ENCODE measurements around the gene SMIM29. TPM values are rescaled to one million over a fixed set of nuclear protein-coding genes. Genes with fewer than 3 reads are reported as not detected.
A peak's percentile ranks its signal among the peaks of the same experiment; 100 is the strongest.

The SMIM29 gene
- total and polyA plus RNA-seq, 10 of the 15 experiments (the other 5 are each of a cell fraction or from before 2014, with no cell fraction given), result 7.1 to 30.0 (median 16.2) TPM

DNA sequence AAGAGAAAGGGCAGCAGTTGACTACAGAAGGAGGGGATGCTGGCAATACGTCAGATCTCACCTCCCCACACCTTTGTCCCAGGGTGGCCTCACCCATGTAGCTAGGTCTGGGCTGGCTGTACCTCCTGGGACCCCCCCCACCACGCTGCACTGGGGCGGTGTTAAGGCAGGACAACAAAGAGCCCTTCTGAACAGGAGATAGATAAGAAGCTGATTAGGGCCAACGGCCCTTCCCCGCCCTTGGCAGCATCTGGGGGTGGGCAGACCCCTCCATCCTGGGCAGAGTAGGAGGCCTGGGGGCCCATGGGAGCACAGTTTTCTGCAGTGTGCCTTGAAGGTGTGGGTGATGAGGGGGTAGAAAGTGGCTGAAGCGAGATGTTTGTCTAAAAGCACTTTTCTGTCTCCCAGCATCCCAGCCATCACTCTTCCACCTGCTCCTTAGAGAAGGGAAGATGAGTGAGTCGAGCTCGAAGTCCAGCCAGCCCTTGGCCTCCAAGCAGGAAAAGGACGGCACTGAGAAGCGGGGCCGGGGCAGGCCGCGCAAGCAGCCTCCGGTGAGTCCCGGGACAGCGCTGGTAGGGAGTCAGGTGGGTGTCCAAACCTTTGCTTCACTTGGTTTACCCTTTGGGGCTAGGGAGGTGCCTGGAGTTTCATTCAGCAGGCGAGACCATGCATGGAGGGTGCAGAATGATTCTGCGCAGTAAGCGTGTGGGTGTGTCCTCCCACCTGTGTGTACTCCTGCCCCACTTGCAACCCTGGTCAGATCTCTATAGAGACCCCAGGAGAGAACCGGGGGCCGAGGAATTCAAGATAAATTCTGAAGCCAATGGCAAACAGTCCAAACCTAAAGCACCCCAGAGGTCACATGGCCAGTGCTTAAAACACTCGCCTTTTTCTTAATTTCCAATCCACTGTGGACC is 8.2 kb downstream of the SMIM29 start:
- intact Hi-C loops (cut with micrococcal nuclease; ENCODE audit: unreplicated experiment), result no loop called here
- peaks cover 5% of the 10 kb centered on the region; the same call in 1 of the 2 replicates for H4K20me1 ChIP-seq (ENCODE audit: control insufficient read depth, insufficient read depth)
- CTCF ChIA-PET, result interaction anchor here (0.8 to 1.5 kb wide), 4 partner anchors 9 to 174 kb away, joined by 3 to 6 read pairs (median 4); no protein-coding TSS in a partner anchor
- no TSS peak for BruUV-seq (replicated peaks)
- no peak for DNase-seq (ENCODE audit: low read depth, low spot score)
- H3K4me2 ChIP-seq (ENCODE audit: control insufficient read depth, insufficient read depth), result peak overlapping the region; percentile 85
- no peak for FAIRE-seq
- H3K4me3 ChIP-seq, result peak overlapping the region; percentile 93; the same call in 1 of the 2 replicates
- no peak for TF ChIP-seq FOXM1 (IDR thresholded peaks at IDR 0.05; ENCODE audit: low read depth, low read length)
- TF ChIP-seq NRF1 (conservative IDR thresholded peaks at IDR 0.05; ENCODE audit: low read depth, low read length), result no peak
- TF ChIP-seq NR2F1 (conservative IDR thresholded peaks at IDR 0.05), result no peak
- TF ChIP-seq, protein P1, sequence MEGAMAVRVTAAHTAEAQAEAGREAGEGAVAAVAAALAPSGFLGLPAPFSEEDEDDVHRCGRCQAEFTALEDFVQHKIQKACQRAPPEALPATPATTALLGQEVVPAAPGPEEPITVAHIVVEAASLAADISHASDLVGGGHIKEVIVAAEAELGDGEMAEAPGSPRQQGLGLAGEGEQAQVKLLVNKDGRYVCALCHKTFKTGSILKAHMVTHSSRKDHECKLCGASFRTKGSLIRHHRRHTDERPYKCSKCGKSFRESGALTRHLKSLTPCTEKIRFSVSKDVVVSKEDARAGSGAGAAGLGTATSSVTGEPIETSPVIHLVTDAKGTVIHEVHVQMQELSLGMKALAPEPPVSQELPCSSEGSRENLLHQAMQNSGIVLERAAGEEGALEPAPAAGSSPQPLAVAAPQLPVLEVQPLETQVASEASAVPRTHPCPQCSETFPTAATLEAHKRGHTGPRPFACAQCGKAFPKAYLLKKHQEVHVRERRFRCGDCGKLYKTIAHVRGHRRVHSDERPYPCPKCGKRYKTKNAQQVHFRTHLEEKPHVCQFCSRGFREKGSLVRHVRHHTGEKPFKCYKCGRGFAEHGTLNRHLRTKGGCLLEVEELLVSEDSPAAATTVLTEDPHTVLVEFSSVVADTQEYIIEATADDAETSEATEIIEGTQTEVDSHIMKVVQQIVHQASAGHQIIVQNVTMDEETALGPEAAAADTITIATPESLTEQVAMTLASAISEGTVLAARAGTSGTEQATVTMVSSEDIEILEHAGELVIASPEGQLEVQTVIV (IDR thresholded peaks at IDR 0.05; ENCODE audit: borderline replicate concordance, partially characterized antibody), result no peak
- TF ChIP-seq MTA3 (IDR thresholded peaks at IDR 0.05; ENCODE audit: borderline replicate concordance, low read length), result no peak
- TF ChIP-seq SUPT20H (IDR thresholded peaks at IDR 0.05; ENCODE audit: borderline replicate concordance, control insufficient read depth, low read depth, low read length), result no peak
- TF ChIP-seq HCFC1 (IDR thresholded peaks at IDR 0.05; ENCODE audit: low read length), result no peak
- TF ChIP-seq, protein P2, sequence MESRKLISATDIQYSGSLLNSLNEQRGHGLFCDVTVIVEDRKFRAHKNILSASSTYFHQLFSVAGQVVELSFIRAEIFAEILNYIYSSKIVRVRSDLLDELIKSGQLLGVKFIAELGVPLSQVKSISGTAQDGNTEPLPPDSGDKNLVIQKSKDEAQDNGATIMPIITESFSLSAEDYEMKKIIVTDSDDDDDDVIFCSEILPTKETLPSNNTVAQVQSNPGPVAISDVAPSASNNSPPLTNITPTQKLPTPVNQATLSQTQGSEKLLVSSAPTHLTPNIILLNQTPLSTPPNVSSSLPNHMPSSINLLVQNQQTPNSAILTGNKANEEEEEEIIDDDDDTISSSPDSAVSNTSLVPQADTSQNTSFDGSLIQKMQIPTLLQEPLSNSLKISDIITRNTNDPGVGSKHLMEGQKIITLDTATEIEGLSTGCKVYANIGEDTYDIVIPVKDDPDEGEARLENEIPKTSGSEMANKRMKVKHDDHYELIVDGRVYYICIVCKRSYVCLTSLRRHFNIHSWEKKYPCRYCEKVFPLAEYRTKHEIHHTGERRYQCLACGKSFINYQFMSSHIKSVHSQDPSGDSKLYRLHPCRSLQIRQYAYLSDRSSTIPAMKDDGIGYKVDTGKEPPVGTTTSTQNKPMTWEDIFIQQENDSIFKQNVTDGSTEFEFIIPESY (IDR thresholded peaks at IDR 0.05), result no peak
- TF ChIP-seq, protein P3, sequence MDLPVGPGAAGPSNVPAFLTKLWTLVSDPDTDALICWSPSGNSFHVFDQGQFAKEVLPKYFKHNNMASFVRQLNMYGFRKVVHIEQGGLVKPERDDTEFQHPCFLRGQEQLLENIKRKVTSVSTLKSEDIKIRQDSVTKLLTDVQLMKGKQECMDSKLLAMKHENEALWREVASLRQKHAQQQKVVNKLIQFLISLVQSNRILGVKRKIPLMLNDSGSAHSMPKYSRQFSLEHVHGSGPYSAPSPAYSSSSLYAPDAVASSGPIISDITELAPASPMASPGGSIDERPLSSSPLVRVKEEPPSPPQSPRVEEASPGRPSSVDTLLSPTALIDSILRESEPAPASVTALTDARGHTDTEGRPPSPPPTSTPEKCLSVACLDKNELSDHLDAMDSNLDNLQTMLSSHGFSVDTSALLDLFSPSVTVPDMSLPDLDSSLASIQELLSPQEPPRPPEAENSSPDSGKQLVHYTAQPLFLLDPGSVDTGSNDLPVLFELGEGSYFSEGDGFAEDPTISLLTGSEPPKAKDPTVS (IDR thresholded peaks at IDR 0.05; ENCODE audit: low read depth, low read length), result no peak
- peaks cover 20% of the 10 kb centered on the region for H3K4me1 ChIP-seq (ENCODE audit: control insufficient read depth, insufficient read depth, low read length)
- POLR2A ChIA-PET, result interaction anchor here (1.2 kb wide), 1 partner anchor 17 kb away, joined by 3 read pairs; no protein-coding TSS in a partner anchor
- peak overlapping the region; percentile 99; the same call in 1 of the 2 replicates for H3K9ac ChIP-seq (ENCODE audit: control insufficient read depth, insufficient read depth, low read length)
- RAD21 ChIA-PET (ENCODE audit: unreplicated experiment), result interaction anchor here (1.1 kb wide), 2 partner anchors 17 to 44 kb away, joined by 3 to 4 read pairs; no protein-coding TSS in a partner anchor
- H3K27ac ChIP-seq (ENCODE audit: control insufficient read depth, insufficient read depth), result no peak overlapping the region; the same call in none of the 2 replicates
- H3K79me2 ChIP-seq (ENCODE audit: control insufficient read depth, insufficient read depth, low read length), result peaks cover 51% of the 10 kb centered on the region
- H2AFZ ChIP-seq (ENCODE audit: control insufficient read depth, low read depth, low read length), result no peak overlapping the region
- H3K27me3 ChIP-seq (replicated peaks in 1 of 2; ENCODE audit: control insufficient read depth in 2 of 2, insufficient read depth in 2 of 2, low read length in 1 of 2), result no peaks in the 10 kb centered on the region
- SMC1A ChIA-PET (ENCODE audit: uncharacterized antibody, unreplicated experiment), result interaction anchor here (0.7 to 1.1 kb wide), 2 partner anchors 45 to 177 kb away, joined by 3 read pairs; no protein-coding TSS in a partner anchor
- peaks cover 27 to 33% of the 10 kb centered on the region in 2 experiments for H3K36me3 ChIP-seq (ENCODE audit: control insufficient read depth in 2 of 2, insufficient read depth in 2 of 2, low read length in 1 of 2)
- ATAC-seq, result no peak
- H3K9me3 ChIP-seq (replicated peaks; ENCODE audit: control insufficient read depth, insufficient read depth, low read length), result no peaks in the 10 kb centered on the region
- 87% methylated on average over 22 of the region's 22 CpGs for WGBS (ENCODE audit: insufficient coverage, insufficient replicate concordance, low lambda C conversion rate, missing lambda C conversion rate)
- in situ Hi-C loops (cut with MboI), result loop anchor here (5.0 to 25.0 kb wide), 2 partner anchors 177 to 372 kb away; no protein-coding TSS in a partner anchor
